ENCODE results near the gene JAM2. TPM values are rescaled to one million over a fixed set of nuclear protein-coding genes. Genes with fewer than 3 reads are reported as not detected.

Gene JAM2
- polyA plus RNA-seq, 3 donors = 0.01 TPM; not detected in 2

DNA sequence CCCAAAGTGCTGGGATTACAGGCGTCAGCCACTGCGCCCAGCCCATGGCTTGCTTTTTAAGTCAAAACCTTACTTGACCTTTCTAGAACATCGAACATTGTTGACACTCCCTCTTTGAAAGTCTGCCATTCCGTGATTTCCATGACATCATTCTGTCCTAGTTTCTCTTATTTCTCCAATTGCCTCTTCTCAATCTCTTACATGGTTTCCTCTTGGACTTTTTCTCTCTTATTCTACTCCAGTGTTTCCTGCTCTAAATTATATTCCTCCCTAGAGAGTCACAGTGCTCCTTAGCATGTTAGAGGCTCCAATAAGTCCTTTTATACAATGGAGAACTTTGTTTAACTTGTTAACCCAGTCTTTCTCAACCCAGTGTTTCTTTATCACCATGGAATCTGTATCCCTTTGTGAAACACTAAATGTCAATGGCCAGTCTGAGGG is 25.5 kb downstream of the JAM2 start:
- H3K36me3 ChIP-seq (replicated peaks in 1 of 2; ENCODE audit: control insufficient read depth in 1 of 2, insufficient read depth in 2 of 2, low read length in 2 of 2) = no peaks in the 10 kb centered on the region
- no peaks in the 10 kb centered on the region for H3K27me3 ChIP-seq (ENCODE audit: control insufficient read depth in 2 of 2, insufficient read depth in 2 of 2, low read length in 2 of 2)
- no peak overlapping the region for H3K4me3 ChIP-seq (replicated peaks in 1 of 3; ENCODE audit: low read depth in 2 of 3, low read length in 3 of 3)
- TF ChIP-seq, protein P1, sequence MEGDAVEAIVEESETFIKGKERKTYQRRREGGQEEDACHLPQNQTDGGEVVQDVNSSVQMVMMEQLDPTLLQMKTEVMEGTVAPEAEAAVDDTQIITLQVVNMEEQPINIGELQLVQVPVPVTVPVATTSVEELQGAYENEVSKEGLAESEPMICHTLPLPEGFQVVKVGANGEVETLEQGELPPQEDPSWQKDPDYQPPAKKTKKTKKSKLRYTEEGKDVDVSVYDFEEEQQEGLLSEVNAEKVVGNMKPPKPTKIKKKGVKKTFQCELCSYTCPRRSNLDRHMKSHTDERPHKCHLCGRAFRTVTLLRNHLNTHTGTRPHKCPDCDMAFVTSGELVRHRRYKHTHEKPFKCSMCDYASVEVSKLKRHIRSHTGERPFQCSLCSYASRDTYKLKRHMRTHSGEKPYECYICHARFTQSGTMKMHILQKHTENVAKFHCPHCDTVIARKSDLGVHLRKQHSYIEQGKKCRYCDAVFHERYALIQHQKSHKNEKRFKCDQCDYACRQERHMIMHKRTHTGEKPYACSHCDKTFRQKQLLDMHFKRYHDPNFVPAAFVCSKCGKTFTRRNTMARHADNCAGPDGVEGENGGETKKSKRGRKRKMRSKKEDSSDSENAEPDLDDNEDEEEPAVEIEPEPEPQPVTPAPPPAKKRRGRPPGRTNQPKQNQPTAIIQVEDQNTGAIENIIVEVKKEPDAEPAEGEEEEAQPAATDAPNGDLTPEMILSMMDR (IDR thresholded peaks at IDR 0.05) = no peak
- Mint-ChIP-seq H3K9me3 (peaks cover 0 to 2% (median 0%) of the 10 kb centered on the region in 7 donors), H3K36me3 (no peaks in the 10 kb centered on the region), H3K27me3 (ENCODE audit: low read depth in 3 of 3) (peaks cover 0 to 1% (median 1%) of the 10 kb centered on the region in 3 donors), H3K27ac (no peak overlapping the region), H3K4me1 (no peaks in the 10 kb centered on the region), H3K4me3 (no peak overlapping the region)
- intact Hi-C loops (cut with micrococcal nuclease) = no loop called here
- no peak overlapping the region for H3K4me2 ChIP-seq (replicated peaks; ENCODE audit: extremely low read depth, low read length, poor library complexity, severe bottlenecking)
- H2AFZ ChIP-seq (ENCODE audit: insufficient read depth, low read depth, low read length, poor library complexity, severe bottlenecking) = no peak overlapping the region
- H3K9ac ChIP-seq (ENCODE audit: insufficient read depth, low read length, poor library complexity, severe bottlenecking) = no peak overlapping the region
- no peaks in the 10 kb centered on the region for H3K9me3 ChIP-seq (replicated peaks in 1 of 2; ENCODE audit: control insufficient read depth in 1 of 2, insufficient read depth in 1 of 2, low read length in 2 of 2)
- no peak for DNase-seq
- H3K79me2 ChIP-seq (ENCODE audit: insufficient read depth, low read length) = no peaks in the 10 kb centered on the region
- WGBS (ENCODE audit: insufficient coverage) = 98% methylated on average over 4 of the region's 4 CpGs
- no peaks in the 10 kb centered on the region for H3K4me1 ChIP-seq (ENCODE audit: control insufficient read depth in 1 of 2, insufficient read depth in 2 of 2, low read length in 2 of 2)
- no peaks in the 10 kb centered on the region for H4K20me1 ChIP-seq (ENCODE audit: insufficient read depth, low read length)
- H3K27ac ChIP-seq (ENCODE audit: low read depth in 1 of 2, low read length in 2 of 2) = no peak overlapping the region

DNA sequence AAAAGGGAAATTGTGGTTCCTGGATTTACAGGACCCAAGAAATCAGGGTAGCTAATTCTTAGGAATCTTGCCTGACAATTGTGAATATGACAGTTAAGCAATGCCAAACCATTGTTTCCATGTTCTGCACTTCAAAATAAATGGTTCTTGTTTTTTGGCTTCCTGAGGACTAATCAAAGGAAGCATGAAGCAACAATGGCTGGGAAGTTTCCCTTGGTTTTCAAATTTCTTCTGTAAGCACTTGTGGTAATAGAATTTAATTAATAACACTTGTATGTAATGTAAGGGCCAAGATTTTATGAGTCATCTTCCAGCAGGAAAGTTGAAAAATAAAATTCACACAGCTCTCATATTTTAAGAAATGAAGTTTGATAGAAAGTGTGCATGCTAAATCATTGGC is 31.7 kb downstream of the JAM2 start:
- no peak overlapping the region for H3K9ac ChIP-seq (ENCODE audit: insufficient read depth, low read length, poor library complexity, severe bottlenecking)
- H3K27me3 ChIP-seq (ENCODE audit: control insufficient read depth in 2 of 2, insufficient read depth in 2 of 2, low read length in 2 of 2) = no peaks in the 10 kb centered on the region
- no peaks in the 10 kb centered on the region for H4K20me1 ChIP-seq (ENCODE audit: insufficient read depth, low read length)
- H3K4me2 ChIP-seq (replicated peaks; ENCODE audit: extremely low read depth, low read length, poor library complexity, severe bottlenecking) = no peak overlapping the region
- Mint-ChIP-seq H3K4me1 (peaks cover 4% of the 10 kb centered on the region), H3K4me3 (no peak overlapping the region), H3K9me3 (peaks cover 3 to 12% (median 10%) of the 10 kb centered on the region in 7 donors), H3K27me3 (ENCODE audit: low read depth in 3 of 3) (peaks cover 0 to 1% (median 0%) of the 10 kb centered on the region in 3 donors), H3K27ac (no peak overlapping the region), H3K36me3 (no peaks in the 10 kb centered on the region)
- no peak overlapping the region for H3K4me3 ChIP-seq (replicated peaks in 1 of 3; ENCODE audit: low read depth in 2 of 3, low read length in 3 of 3)
- no peak overlapping the region for H2AFZ ChIP-seq (ENCODE audit: insufficient read depth, low read depth, low read length, poor library complexity, severe bottlenecking)
- H3K36me3 ChIP-seq (replicated peaks in 1 of 2; ENCODE audit: control insufficient read depth in 1 of 2, insufficient read depth in 2 of 2, low read length in 2 of 2) = no peaks in the 10 kb centered on the region
- DNase-seq = no peak
- no peaks in the 10 kb centered on the region for H3K4me1 ChIP-seq (ENCODE audit: control insufficient read depth in 1 of 2, insufficient read depth in 2 of 2, low read length in 2 of 2)
- H3K27ac ChIP-seq (ENCODE audit: low read depth in 1 of 2, low read length in 2 of 2) = no peak overlapping the region
- H3K9me3 ChIP-seq (replicated peaks in 1 of 2; ENCODE audit: control insufficient read depth in 1 of 2, insufficient read depth in 1 of 2, low read length in 2 of 2) = peaks cover 0 to 14% of the 10 kb centered on the region in 2 donors
- no peaks in the 10 kb centered on the region for H3K79me2 ChIP-seq (ENCODE audit: insufficient read depth, low read length)
- intact Hi-C loops (cut with micrococcal nuclease) = no loop called here
- TF ChIP-seq, protein P1 (IDR thresholded peaks at IDR 0.05) = no peak
